ENCODE data around the gene KCNE4. TPM values are rescaled to one million over a fixed set of nuclear protein-coding genes. Genes with fewer than 3 reads are reported as not detected.

Gene KCNE4
- total and polyA plus RNA-seq, 9 of the 15 experiments (the other 6 are each of a cell fraction or from before 2014, with no cell fraction given) = not detected

- TF ChIP-seq CBFA2T2 (conservative IDR thresholded peaks at IDR 0.05) = 0 out of 2 replicates have a peak, but pooled peaks have one; percentile 24
- no peak for TF ChIP-seq NBN (IDR thresholded peaks at IDR 0.05; ENCODE audit: low read depth)
- peak; percentile 48 for TF ChIP-seq MEIS2 (IDR thresholded peaks at IDR 0.05; ENCODE audit: partially characterized antibody)
- peak; percentile 23; the same call in 1 of the 2 replicates for TF ChIP-seq ARID1B (IDR thresholded peaks at IDR 0.05)
Observed at GRCh38 chr2:223069988-223070387, 18.0 kb downstream of the KCNE4 start (continued).

- in situ Hi-C loops (cut with MboI) (no loop called here), intact Hi-C loops (cut with micrococcal nuclease) (no loop called here)
- no peak for FAIRE-seq
- Histone ChIP-seq H3K27ac (ENCODE audit: extremely low read depth, low read depth, low read length) (no peak overlapping the region), H3K4me2 (ENCODE audit: insufficient read depth, low read length) (no peak overlapping the region), H3K27me3 (ENCODE audit: control insufficient read depth in 2 of 2, insufficient read depth in 2 of 2, low read length in 2 of 2) (no peaks in the 10 kb centered on the region), H3K9me3 (replicated peaks; ENCODE audit: control insufficient read depth, insufficient read depth, low read depth, low read length) (no peaks in the 10 kb centered on the region; the same call in 1 of the 2 replicates), H3K9ac (ENCODE audit: insufficient read depth in 1 of 2, low read depth in 2 of 2, low read length in 2 of 2) (no peak overlapping the region), H4K20me1 (replicated peaks; ENCODE audit: control insufficient read depth, insufficient read depth, low read length) (no peaks in the 10 kb centered on the region), H3K36me3 (ENCODE audit: control insufficient read depth, insufficient read depth, low read length) (no peaks in the 10 kb centered on the region), H3K79me2 (ENCODE audit: control insufficient read depth, insufficient read depth, low read length) (no peaks in the 10 kb centered on the region), H3K9me1 (ENCODE audit: control insufficient read depth, insufficient read depth, low read length) (no peaks in the 10 kb centered on the region), H3K4me1 (replicated peaks in 1 of 2; ENCODE audit: control insufficient read depth in 2 of 2, insufficient read depth in 2 of 2, low read length in 2 of 2) (no peaks in the 10 kb centered on the region; a peak in 2 of 5 replicates), H2AFZ (ENCODE audit: low read depth, low read length) (peak overlapping the region; percentile 16; the same call in 1 of the 2 replicates), H3K4me3 (no peak overlapping the region)
- POLR2A ChIA-PET = interaction anchor here (1.1 kb wide), 1 partner anchor 14 kb away, joined by 3 read pairs; no protein-coding TSS in a partner anchor
- ATAC-seq = no peak
- WGBS (ENCODE audit: insufficient coverage, low coverage, missing lambda C conversion rate) = 7% methylated on average over 4 of the region's 4 CpGs
- TF ChIP-seq KAT7 (CRISPR knock-in tag; IDR thresholded peaks at IDR 0.05; ENCODE audit: borderline replicate concordance) (no peak), KDM5B (IDR thresholded peaks at IDR 0.05; ENCODE audit: insufficient replicate concordance, low read depth, low read length) (no peak), CBX2 (IDR thresholded peaks at IDR 0.05; ENCODE audit: insufficient read depth, low read length, poor library complexity, severe bottlenecking) (no peak), ZNF140 (CRISPR knock-in tag; IDR thresholded peaks at IDR 0.05) (no peak), SRF (CRISPR knock-in tag; IDR thresholded peaks at IDR 0.05) (no peak)
- no TSS peak for BruUV-seq (replicated peaks)
- CTCF ChIA-PET (ENCODE audit: low intra/inter-chr PET ratio) = no interaction called here
- no peak for DNase-seq (ENCODE audit: extremely low read depth in 1 of 4, low spot score in 3 of 4)
Observed at GRCh38 chr2:223071139-223071538, 19.1 kb downstream of the KCNE4 start.
